ENCODE data around the gene GGT5.
"Not testable (repeated sequence)": the region's sequence is repeated elsewhere in the genome, so short reads cannot be mapped to it uniquely, and the experiment has no call there.

GGT5 gene

DNA sequence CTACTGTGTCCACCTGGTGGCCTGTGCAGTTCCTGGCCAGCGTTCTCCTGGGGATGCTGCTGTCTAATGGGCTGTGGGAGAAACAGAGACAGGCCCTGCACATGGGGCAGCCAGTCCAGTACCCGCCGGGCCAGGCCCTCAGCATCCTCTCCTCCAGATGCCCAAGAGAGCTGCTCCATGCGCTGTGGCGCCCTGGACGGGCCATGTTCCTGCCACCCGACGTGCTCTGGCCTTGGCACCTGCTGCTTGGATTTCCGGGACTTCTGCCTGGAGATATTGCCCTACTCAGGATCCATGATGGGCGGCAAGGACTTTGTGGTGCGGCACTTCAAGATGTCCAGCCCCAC lies 62.0 kb downstream of the GGT5 start:
- DNase-seq (ENCODE audit: low read depth), result not testable (repeated sequence)

DNA sequence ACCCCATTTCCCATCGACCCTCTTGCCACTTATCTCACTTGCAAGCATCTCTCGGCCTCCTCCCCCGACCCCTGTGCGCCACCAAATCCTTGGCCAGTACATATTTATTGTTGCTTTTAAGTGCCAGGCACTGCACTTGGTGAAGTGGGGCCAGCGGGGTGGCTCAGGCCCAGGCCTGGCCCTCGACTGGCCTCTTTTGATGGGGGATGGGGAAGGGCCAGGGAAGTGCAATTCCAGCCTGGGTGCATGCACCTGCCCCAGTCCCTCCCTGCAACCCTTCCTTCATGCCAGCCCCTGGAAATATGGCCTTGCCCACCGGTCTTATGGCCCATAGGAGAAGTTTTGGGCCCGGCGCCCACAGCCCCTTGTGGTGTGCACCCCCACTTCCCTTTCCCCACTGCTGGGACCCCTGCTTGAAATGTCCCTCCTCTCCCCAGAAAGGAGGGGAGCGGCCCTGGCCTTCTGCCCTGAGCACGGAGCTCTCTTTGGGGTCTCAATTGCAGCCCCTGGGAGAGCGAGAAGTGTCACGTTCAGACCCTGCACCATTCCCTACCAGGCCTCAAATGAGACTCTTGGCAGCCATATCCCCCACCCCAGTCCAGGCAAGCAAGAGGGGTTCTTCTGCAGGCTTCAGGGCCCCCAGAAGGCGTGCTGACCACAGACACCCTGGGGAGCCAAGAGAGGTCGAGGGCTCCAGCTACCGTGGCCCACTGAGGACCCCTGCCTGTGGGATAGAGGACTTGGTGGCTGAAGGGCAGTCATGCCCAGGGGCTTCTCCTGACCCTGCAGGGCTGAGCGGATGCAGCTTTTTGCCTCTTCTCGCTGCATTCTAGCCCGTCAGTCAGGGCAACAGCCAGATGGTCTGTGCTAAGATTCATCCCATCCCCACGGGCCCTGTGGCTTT lies 62.6 kb downstream of the GGT5 start:
- no peak for DNase-seq (ENCODE audit: low read depth)

DNA sequence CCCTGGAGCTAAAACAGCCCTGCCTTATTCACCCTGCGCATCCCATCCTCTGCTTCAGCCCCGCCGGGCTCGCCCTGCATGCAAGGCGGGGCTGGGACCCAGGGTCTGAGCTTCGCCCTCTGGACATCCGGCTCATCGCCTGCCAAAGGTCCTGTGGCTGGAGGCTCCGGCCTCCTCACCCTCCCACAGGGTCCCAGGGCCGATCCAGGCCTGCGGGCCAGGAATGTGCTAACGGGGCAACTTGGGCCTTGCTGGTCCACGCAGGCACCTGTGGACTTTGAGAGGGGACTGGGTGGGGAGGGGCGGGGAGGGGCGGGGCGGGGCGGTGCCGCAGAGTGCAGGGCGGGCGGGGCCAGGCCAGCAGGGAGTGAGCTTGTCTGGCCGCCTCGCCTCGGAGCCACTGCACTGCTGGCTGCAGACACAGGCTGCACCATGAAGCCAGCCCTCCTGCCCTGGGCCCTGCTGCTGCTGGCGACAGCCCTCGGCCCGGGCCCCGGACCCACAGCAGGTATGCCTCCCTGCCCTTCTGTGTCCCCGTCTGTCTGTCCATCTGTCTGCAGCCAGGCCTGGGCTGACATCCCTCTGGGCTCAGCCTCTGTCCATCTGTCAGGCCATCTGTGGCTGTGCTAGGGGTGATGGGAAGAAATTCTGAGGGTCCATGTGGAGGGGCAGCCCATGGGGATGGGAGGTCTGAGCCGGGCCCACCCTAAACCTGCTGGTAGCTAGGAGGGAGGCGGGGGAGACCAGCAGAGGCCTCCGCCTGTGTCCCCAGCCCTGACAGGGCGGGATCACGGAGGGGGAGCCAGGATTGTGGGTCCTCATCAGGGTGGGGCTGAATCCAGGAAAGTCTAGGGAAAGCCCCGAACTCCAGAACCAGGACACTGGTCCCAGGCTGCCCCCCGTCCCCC lies 63.5 kb downstream of the GGT5 start, which contains the start of gene SUSD2:
TSS of gene SUSD2 (plus strand) at position 400 of the 908 bp plus-strand sequence. CDS start at position 433, 33 bp downstream.
- DNase-seq (ENCODE audit: low read depth), result no peak

- DNase-seq (ENCODE audit: low read depth), result no peak
Observed at GRCh38 chr22:24180316-24181087, 64.4 kb downstream of the GGT5 start.

GRCh38 chr22:24179478-24180210 lies 65.2 kb downstream of the GGT5 start:
- DNase-seq (ENCODE audit: low read depth), result no peak

DNA sequence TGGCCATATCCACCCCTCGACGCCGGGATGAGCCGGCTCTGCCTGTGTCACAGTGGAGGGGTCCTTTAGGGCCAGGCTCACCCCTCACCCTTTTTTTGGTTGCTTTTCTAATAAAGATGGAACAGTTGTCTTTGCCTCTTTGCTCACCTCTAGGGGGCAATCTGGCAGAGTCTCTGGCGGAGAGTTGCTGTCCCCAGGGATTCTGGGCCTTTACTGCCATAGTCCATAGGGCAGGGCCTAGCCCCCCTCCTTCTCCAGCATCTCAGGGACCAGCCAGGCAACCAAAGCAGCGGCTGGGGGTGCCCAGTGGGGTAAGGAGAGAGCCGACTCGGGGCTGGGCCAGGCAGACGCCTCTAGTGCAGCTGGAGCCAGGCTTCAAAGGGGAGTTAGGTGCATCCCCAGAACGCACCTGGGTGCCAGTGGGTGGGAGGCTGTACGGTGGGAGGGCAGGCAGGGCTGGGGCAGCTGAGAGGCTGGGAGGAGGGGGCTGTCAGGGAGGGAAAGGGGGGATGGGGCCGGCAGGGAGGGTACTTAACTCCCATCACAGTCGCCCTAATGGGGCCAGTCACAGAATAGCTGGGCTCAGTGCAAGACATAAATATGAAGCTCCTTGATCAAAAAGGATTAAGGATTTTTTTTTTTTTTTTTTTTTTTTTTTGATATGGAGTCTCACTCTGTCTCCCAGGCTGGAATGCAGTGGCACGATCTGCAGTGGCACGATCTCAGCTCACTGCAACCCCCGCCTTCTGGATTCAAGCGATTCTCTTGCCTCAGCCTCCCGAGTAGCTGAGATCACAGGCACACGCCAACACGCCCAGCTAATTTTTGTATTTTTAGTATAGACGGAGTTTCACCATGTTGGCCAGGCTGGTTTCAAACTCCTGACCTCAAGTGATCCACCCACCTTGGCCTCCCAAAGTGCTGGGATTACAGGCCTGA lies 66.1 kb downstream of the GGT5 start:
- DNase-seq (ENCODE audit: low read depth), result no peak

DNA sequence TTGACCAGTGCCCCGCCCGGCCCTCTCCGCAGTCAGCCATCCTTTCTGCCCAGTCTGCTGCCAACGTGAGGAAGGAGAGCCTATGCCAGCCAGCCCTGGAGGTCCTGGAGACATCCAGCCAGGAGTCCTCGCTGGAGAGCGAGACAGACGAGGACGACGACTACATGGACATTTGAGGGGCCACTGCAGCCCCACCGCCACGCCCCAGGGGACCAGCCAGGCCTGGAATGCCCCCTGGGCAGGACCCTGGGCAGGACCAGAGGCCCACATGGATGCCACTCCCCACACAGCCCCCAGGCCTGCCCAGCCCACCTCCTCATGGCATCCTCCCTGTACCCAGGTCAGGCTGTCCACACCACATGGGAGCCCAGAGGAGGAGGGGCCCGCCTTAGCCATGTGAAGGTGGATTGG lies 66.9 kb downstream of the GGT5 start:
- no peak for DNase-seq (ENCODE audit: low read depth)

GRCh38 chr22:24177456-24177855 lies 67.4 kb downstream of the GGT5 start:
- no peak for DNase-seq (ENCODE audit: low read depth)

DNA sequence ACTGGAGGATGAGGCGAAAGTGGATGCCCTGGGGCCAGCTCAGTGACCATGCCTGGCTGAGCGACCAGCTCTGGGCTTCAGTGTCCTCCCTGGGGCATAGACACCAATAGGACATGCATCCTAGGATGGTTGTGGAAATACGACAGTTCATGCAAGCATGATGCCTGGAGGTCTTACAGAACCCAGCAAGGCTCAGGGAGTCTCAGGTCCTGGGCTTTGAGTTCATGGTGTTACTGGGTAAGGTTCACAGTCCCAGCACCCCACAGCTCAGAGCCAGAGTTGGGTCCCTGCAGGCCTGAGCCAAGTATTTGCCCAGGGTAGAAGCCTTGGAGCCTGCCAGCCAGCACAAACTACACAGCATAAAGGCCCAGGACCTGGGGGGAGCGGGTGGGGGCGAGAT lies 67.8 kb downstream of the GGT5 start:
- no peak for DNase-seq (ENCODE audit: low read depth)

DNA sequence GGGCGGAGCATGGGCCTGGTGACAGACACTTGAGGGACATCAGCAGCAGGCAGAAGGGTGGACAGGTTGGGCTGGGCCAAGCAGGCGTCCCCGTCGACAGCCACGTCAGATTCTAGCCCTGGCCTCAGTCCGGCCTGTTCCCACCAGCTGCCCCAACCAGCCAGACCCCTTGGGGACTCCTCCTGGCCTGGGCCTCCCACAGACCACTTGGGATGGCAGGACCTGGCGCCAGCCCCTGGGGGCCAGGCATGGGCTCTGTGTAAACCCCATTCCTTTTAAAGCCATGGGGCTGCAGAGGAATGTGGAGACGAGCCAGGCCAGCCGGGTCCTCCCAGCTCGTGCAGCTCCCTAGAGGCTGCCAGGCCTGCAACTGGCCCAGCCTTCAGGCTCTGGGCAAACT lies 68.3 kb downstream of the GGT5 start:
- peak; percentile 33 for DNase-seq (ENCODE audit: low read depth)

GRCh38 chr22:24176040-24176439 lies 68.8 kb downstream of the GGT5 start:
- DNase-seq (ENCODE audit: low read depth), result no peak

GRCh38 chr22:24175160-24175808 lies 69.6 kb downstream of the GGT5 start:
- DNase-seq (ENCODE audit: low read depth), result peak; percentile 68

- DNase-seq (ENCODE audit: low read depth), result no peak
Observed at GRCh38 chr22:24171822-24172221, 73.1 kb downstream of the GGT5 start.

GRCh38 chr22:24170632-24171031 lies 74.2 kb downstream of the GGT5 start:
- no peak for DNase-seq (ENCODE audit: low read depth)

- DNase-seq (ENCODE audit: low read depth), result no peak
Observed at GRCh38 chr22:24170188-24170587, 74.7 kb downstream of the GGT5 start.

Measured in fibroblast of gingiva (primary cell).